ENCODE results near the gene PDK2.

GRCh38 chr17:50129728-50130558, 34.8 kb downstream of the PDK2 start, which contains the start of gene SAMD14:
- no peak for TF ChIP-seq FOXA1 (IDR thresholded peaks at IDR 0.05)
- TF ChIP-seq BHLHE40 (IDR thresholded peaks at IDR 0.05; ENCODE audit: borderline replicate concordance), result no peak

Measured in HEK293T (cell line).